ENCODE results near the gene ZNF429. TPM values are rescaled to one million over a fixed set of nuclear protein-coding genes. Genes with fewer than 3 reads are reported as not detected.

The ZNF429 gene
- polyA plus RNA-seq, 1 experiment = 3.3 TPM

DNA sequence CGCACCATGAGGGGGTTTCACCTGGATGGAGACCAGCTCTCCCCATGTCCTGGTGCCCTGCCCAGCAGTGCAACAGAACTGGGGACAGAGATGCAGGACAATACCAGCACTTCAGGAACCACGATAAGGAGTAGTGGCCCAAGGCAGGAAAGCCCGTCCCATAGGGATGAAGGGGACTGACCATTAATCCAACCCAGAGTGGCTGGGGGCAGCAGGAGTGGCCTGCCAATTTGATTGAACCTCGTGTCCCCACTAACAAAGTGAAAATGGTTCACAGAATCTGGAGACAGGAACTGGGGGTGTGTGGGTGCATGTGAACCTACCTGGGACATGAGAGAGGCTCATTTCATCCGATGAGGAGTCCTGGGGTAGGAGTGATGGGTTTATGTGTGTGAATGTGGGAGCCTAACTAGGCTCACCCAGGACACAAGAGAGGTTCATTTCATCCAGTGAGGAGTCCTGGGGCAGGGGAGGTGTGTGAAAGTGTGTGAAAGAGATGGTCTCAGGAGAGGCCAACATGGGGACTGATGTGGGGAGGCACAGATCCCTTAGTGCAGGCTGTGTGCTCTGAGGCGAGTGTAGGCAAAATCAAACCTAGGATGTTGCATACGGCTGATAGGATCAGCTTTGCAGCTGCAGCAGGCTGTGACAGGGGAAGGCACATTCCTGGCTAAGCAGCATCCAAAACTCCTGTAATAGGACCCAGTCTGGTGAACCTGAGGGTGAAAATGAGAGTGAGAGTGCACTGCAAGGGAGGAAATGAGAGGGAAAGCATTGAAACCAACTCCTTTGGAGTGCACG is 98.2 kb downstream of the ZNF429 start:
- no peak for DNase-seq (ENCODE audit: low read depth)
- TF ChIP-seq, protein P1, sequence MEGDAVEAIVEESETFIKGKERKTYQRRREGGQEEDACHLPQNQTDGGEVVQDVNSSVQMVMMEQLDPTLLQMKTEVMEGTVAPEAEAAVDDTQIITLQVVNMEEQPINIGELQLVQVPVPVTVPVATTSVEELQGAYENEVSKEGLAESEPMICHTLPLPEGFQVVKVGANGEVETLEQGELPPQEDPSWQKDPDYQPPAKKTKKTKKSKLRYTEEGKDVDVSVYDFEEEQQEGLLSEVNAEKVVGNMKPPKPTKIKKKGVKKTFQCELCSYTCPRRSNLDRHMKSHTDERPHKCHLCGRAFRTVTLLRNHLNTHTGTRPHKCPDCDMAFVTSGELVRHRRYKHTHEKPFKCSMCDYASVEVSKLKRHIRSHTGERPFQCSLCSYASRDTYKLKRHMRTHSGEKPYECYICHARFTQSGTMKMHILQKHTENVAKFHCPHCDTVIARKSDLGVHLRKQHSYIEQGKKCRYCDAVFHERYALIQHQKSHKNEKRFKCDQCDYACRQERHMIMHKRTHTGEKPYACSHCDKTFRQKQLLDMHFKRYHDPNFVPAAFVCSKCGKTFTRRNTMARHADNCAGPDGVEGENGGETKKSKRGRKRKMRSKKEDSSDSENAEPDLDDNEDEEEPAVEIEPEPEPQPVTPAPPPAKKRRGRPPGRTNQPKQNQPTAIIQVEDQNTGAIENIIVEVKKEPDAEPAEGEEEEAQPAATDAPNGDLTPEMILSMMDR (IDR thresholded peaks at IDR 0.05; ENCODE audit: insufficient read depth, low read depth, low read length) = no peak
- CTCF ChIA-PET = no interaction called here
- Histone ChIP-seq H3K36me3 (ENCODE audit: control insufficient read depth, insufficient read depth, low read length) (no peaks in the 10 kb centered on the region), H3K27me3 (ENCODE audit: control insufficient read depth, insufficient read depth, low read length) (no peaks in the 10 kb centered on the region), H3K4me3 (ENCODE audit: low read depth, low read length) (no peak overlapping the region)
- POLR2A ChIA-PET = no interaction called here

- H3K36me3 ChIP-seq (ENCODE audit: control insufficient read depth, insufficient read depth, low read length) = no peaks in the 10 kb centered on the region
- no peak for DNase-seq (ENCODE audit: low read depth)
- H3K27me3 ChIP-seq (ENCODE audit: control insufficient read depth, insufficient read depth, low read length) = no peaks in the 10 kb centered on the region
- POLR2A ChIA-PET = no interaction called here
- CTCF ChIA-PET = no interaction called here
- H3K4me3 ChIP-seq (ENCODE audit: low read depth, low read length) = peak overlapping the region; percentile 41
- TF ChIP-seq, protein P1 (IDR thresholded peaks at IDR 0.05; ENCODE audit: insufficient read depth, low read depth, low read length) = no peak
Observed at GRCh38 chr19:21604351-21604926, 99.0 kb downstream of the ZNF429 start.

Other genes starting within 250 kb of the ZNF429 start
- 1.8 and 2.1 TPM in 2 replicates for gene ZNF708, start 176.2 kb upstream of the ZNF429 start, polyA plus RNA-seq (2011; rRNA removed)
- gene ZNF738, start 146.6 kb upstream of the ZNF429 start, polyA plus RNA-seq (2011; rRNA removed) = 4.2 and 6.4 TPM in 2 replicates
- gene ZNF493, start 108.5 kb upstream of the ZNF429 start, polyA plus RNA-seq (2011; rRNA removed) = 3.9 and 5.0 TPM in 2 replicates